ENCODE measurements around the gene NRL.
"Not testable (repeated sequence)": the region's sequence is repeated elsewhere in the genome, so short reads cannot be mapped to it uniquely, and the experiment has no call there.

Gene NRL

GRCh38 chr14:24051176-24051788 is 63.5 kb downstream of the NRL start:
- peak; percentile 73 for DNase-seq

GRCh38 chr14:24050753-24051152 is 64.0 kb downstream of the NRL start:
- not testable (repeated sequence) for DNase-seq

GRCh38 chr14:24049002-24049401 is 65.7 kb downstream of the NRL start:
- DNase-seq, result not testable (repeated sequence)

DNA sequence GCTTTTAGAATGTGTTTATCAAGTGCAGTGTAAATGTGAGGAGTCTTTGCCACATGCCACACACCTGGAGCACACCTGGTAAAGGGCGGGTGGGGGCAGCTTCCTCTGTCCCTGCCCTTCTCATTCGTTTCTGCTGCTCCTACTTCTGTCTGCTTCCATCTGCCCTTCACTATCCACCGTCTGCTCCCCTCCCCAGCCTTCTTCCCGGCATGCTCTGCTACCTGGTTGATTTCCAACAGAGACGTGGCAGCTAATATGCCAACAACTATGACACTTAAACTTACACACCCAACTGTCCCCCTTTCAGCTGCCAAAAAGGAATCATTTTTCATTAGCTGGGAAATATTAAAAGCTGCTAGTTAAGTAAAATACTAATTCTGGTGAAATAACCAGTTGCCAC is 72.0 kb downstream of the NRL start:
- DNase-seq, result peak; percentile 42

DNA sequence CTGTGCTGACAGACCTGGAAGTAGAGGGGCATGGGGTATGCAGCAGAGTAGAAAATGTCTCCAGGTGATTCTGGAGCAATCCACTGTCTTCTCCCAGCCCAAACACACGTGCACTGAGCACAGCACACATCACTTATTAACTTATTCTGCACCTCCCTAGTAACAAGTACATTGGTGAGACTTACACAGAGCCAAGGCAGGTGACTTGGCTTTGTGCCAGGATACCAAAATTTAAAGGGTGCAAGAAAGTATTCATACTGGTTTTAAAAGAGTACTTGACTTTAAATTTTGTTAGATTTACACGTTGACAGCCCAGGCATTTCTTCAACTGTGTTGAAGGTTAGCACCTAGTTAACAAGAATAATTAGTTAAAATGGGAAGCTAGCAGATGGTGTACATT is 74.1 kb downstream of the NRL start:
- no peak for DNase-seq

DNA sequence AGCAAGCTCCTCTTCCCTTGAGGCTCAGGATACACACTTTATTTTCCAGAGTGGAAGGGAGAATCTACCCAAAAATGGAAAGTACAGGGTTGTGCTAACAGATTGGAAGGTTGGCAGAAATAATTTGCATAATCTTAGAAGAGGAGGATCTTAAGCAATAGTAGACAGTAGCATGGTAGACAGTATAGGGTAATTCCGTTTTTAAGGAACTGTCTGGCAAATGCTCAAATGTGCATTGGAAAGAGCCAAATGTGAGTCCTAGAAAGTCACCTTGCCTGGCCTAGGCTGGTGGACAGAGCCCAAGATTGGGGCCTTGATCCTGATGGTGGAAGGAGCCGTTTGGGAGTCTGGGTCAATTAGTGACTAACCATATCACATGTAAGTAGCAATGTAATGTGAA is 76.1 kb downstream of the NRL start:
- DNase-seq, result no peak

- peak; percentile 77 for DNase-seq
Measured at GRCh38 chr14:24037658-24038037, 77.1 kb downstream of the NRL start.

DNA sequence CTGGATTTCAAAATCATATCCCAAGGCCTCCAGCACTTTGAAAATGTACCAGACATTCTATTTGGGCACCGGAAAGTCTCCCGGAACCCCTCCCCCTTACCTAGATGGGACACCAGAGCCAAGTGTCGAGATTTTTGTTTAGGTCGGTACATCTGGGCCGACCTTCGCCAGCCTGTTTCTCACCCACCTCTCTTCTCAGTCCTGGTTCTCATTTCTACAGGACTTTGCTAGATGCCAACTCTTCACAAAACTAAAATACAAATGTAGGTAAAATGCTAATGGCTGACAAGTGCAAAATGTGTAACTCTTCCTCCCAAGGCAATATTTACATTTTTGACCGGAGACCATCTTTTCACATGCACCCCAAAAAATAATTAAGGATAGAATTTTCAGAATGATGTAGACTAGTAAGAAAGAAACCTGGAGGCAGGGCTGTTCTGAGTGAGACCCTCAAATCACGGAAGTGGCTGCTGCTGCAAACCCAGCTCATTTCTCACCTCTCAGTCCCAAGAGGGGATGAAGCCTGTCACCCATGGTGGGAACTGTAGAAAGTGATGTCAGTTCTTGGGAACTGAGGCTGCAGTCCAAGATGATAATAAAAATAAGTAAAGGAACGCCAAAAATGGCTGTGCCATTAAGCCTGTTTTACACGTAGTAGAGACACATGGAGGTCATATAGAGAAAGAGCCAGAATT is 77.6 kb downstream of the NRL start:
- not testable (repeated sequence) for DNase-seq

GRCh38 chr14:24036169-24036962 is 78.4 kb downstream of the NRL start:
- peak; percentile 93 for DNase-seq

- DNase-seq, result peak; percentile 45
Measured at GRCh38 chr14:24035769-24036168, 79.0 kb downstream of the NRL start.

GRCh38 chr14:24032727-24033418 is 81.9 kb downstream of the NRL start:
- DNase-seq, result peak; percentile 19

DNA sequence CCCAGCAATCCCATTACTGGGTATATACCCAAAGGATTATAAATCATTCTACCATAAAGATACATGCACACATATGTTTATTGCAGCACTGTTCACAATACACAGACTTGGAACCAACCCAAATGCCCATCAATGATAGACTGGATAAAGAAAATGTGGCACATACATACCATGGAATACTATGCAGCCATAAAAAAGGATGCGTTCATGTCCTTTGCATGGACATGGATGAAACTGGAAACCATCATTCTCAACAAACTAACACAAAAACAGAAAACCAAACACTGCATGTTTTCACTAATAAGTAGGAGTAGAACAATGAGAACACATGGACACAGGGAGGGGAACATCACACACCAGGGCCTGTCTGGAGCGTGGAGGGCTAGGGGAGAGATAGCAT is 83.4 kb downstream of the NRL start:
- DNase-seq, result not testable (repeated sequence)

- DNase-seq, result not testable (repeated sequence)
Measured at GRCh38 chr14:24029687-24030086, 85.1 kb downstream of the NRL start.

Measured in NCI-H69 (cell line).